ENCODE measurements around the gene RB1.

DNA sequence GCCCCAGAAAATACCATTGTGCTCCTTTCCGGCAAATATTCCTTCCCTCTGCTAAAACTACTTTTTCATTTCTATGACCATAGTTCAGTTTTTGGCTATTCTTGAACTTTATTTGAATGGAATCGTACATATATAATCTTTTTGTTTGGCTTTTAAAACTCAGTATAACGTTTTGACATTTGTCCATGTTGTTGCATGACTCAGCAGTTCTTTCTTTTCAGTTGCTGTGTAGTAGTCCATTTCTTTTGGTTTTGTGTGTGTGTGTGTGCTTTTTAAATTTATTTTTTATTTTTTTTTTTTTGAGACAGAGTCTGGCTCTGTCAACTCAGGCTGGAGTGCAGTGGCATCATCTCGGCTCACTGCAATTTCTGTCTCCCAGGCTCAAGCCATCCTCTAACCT is 35.5 kb upstream of the RB1 start:
- TF ChIP-seq GATA3 (IDR thresholded peaks at IDR 0.05; ENCODE audit: low read depth, low read length), result no peak
- no peak for TF ChIP-seq GATA2 (IDR thresholded peaks at IDR 0.05; ENCODE audit: low read depth, low read length)
